GM06990 (cell line): Measurements from ENCODE around the gene NCAM1.

ENCODE experiments used
- DNase-seq: peaks from one replicate; pipeline ENCODE4 v3.0.0-alpha.2; 2011; ENCODE audit not compliant: insufficient read length; ENCODE audit errors: extremely low read depth
- H3K27me3 ChIP-seq: replicated peaks from 2 replicates; pipeline ENCODE4 v1.6.0; 2011; ENCODE audit warnings: low read length; ENCODE audit not compliant: control insufficient read depth, insufficient read depth
- H3K36me3 ChIP-seq: 2 replicates; pipeline ENCODE4 v1.5.1; 2011; ENCODE audit warnings: low read length; ENCODE audit not compliant: control insufficient read depth, insufficient read depth
- H3K4me3 ChIP-seq: replicated peaks from 2 replicates; pipeline ENCODE4 v1.5.1; 2011; ENCODE audit warnings: low read depth, mild to moderate bottlenecking, control low read depth, low read length
- CTCF ChIP-seq: IDR thresholded peaks from 2 replicates; pipeline ENCODE4 v1.5.1; 2011; ENCODE audit warnings: low read length, control low read depth, mild to moderate bottlenecking, inconsistent platforms; ENCODE audit not compliant: insufficient read depth, poor library complexity, severe bottlenecking

NCAM1 gene

GRCh38 chr11:113082341-113082955 is 121.2 kb downstream of the NCAM1 start:
- TF ChIP-seq CTCF = no peak
- no peak for DNase-seq

GRCh38 chr11:113083571-113083970 is 122.4 kb downstream of the NCAM1 start:
- no peak for TF ChIP-seq CTCF
- Histone ChIP-seq H3K27me3 (no peaks in the 10 kb centered on the region; the same call in 1 of the 2 replicates), H3K36me3 (no peaks in the 10 kb centered on the region), H3K4me3 (no peak overlapping the region)
- no peak for DNase-seq

More at GRCh38 chr11:113082341-113082955, 121.2 kb downstream of the NCAM1 start:
- Histone ChIP-seq H3K4me3 (no peak overlapping the region), H3K36me3 (no peaks in the 10 kb centered on the region), H3K27me3 (no peaks in the 10 kb centered on the region; the same call in 1 of the 2 replicates)

GRCh38 chr11:113084297-113084696 is 123.1 kb downstream of the NCAM1 start:
- Histone ChIP-seq H3K27me3 (no peaks in the 10 kb centered on the region; the same call in 1 of the 2 replicates), H3K4me3 (no peak overlapping the region), H3K36me3 (no peaks in the 10 kb centered on the region)
- no peak for TF ChIP-seq CTCF
- DNase-seq = no peak

- no peak for TF ChIP-seq CTCF
- Histone ChIP-seq H3K4me3 (no peak overlapping the region), H3K27me3 (no peaks in the 10 kb centered on the region; the same call in 1 of the 2 replicates), H3K36me3 (no peaks in the 10 kb centered on the region)
- DNase-seq = no peak
These were observed 124.2 kb downstream of the NCAM1 start for GRCh38 chr11:113085446-113085845.

- Histone ChIP-seq H3K27me3 (no peaks in the 10 kb centered on the region; the same call in 1 of the 2 replicates), H3K36me3 (no peaks in the 10 kb centered on the region), H3K4me3 (no peak overlapping the region)
- no peak for DNase-seq
- TF ChIP-seq CTCF = no peak
These were observed 126.5 kb downstream of the NCAM1 start for GRCh38 chr11:113087706-113088105.
